Activated CD4-positive, alpha-beta T cell treated with anti-CD3 and anti-CD28 coated beads for 4 hours (primary cell): ENCODE data around the gene RAPH1.

ENCODE experiments used
- DNase-seq, 2 donors: peaks; one replicate each; pipeline ENCODE4 v3.0.0-alpha.2; 2020

Gene RAPH1

DNA sequence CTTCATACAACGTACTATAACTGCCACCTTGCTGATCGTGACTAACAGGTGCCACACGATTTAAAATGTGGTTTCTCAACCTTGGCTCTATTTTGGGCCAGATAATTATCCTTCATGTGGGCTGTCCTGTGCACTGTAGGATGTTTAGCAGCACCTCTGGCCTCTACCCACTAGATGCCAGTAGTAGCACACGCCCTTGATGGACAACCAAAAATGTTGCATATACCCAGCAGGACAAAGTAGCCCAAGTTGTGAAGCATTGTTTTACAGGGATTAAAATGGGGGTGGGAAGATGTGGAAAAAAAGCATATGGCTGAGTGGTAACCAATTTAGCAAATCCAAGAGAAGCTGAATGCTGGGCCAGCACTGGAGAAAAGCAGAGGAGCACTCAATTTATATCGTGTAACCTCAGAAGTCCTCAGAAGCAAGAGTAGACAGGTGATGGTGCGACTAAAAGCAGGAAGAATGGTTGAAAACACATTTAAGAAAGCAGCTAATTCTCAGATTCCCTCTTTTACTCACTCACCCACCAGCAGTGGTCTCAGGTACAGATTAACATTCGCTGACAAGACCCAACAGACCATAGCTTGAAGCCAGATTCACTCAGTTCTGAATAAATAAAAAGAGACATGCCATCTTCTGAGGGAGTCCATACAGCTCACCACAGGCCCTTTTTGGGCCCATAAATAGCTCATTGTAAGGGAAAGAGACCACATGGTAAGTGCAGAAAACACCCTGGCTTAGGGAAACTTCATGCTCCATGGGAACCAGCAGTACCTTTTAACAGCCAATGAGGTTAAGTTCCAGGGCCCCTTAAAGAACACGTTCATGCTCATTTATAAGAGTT lies 50.6 kb downstream of the RAPH1 start:
- peak; percentile 44 to 55 for DNase-seq

DNA sequence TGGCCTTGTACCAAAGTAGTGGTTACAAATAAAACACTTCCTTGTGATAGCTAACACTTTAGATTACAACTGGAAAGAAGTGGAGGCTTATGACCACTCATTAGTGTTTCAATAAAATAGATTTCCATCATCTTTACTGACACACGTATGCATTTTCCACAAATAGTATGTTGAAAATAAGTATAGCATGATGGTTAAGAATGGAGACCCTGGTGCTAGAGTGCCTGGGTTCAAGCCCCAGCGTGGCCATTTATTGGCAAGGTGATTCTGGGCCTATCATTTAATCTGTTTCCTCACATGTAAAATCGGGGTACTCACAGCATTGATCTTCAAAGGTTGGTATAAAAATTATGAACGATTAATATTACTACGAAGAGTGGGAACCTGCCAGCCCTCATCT lies 54.5 kb downstream of the RAPH1 start:
- no peak for DNase-seq

DNA sequence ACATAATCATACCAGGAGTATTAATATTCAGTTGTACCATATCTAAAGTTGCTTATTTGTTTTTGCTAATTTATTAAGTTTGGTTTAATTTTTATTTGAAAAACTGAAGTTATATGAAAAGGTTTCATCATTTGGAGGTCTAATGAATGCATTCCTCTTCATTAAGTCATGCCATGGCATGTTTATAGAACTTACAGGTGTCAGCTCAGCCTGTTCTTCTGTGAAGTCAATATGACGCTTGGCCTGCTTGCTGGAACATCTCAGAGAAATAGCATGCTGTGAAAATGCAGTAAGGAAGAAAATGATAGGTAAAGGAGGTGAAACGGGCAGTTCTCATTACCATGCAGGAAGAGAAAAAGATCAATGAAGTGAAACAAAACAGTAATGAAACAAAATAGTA lies 58.2 kb downstream of the RAPH1 start:
- DNase-seq = no peak

DNA sequence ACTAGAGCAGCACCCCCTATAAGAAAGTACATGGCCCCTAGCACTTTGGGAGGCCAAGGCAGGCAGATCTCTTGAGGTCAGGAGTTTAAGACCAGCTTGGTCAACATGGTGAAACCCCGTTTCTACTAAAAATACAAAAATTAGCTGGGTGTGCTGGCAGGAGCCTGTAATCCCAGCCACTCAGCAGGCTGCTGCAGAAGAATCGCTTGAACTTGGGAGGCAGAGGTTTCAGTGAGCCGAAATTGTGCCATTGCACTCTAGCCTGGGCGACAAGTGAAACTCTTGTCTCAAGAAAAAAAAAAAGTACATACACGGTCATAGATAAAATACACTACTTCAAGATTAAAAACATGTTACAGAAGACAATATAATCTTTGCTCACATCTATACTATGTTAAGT lies 63.8 kb downstream of the RAPH1 start:
- no peak for DNase-seq

DNA sequence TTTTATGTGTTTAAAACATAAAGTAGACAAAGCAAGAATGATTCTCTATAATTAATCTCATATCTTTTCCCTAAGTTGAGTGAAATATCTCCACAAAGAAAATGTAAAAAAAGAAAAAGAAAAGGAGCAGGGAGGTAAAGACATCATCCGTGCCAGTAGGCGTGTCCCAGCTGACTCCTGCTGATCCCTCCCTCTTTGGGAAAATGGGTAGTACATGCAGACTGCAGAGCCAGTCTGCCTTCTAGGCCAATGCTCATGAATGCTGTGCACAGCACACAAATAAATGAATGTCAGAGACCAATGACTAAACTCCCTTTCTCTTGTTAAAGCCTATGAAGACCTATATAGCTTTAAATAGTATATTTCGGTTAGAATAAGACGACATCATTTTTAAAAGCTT lies 64.7 kb downstream of the RAPH1 start:
- no peak for DNase-seq

DNA sequence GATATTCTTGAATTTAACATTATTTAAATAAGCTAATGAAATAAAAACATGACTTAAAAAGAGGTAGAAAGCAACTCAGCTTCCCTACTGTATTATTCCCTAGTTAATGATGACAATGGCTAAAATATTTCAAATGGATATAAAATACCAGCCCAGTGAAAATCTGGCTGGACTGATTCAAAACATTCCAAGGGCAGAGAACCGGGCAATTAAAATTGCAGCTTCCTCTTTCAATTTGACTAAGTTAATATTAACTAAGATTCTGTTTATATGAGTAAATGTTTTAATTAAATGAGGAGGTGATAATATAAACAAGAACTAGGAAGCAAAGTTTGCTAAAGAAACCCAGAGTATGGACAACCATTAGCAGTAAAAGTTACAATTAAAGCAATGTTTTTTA lies 65.6 kb downstream of the RAPH1 start:
- DNase-seq = no peak

DNA sequence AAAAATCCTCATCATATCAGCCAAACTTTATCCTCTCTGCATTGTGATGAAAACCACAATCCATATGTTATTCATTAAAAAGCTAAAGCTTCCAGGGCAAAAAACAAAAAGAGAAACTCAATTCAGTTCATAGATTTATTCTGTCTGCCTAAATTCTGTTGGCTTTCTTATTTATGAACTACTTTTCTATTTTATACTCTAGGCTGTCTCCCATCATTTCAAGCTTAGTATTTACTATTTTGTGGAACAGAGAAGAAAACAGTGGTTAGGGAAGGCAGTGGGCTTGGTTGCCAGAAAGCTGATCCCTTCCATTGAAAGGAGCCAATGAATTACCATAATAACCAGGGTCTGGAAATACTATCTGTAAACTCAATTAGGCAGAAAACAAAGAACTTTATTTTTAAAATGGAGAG lies 71.8 kb downstream of the RAPH1 start:
- DNase-seq = no peak

DNA sequence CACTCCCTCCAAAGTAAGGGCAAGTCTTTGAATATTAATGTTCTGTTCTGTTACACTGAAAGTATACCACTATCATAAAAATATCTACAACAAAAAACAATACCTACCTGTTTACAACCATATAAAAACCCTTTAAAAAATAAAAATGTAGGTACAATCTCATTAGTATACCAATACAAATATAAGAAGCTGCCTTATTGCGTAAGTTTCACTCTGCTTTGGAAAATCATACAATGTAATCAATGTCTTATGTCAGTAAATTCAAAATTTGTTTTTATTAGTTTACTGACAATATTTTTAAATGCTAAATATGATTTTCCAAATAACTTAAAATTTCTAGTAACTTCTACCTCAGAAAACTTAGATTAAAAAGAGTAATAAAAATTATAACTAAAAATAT lies 72.8 kb downstream of the RAPH1 start:
- DNase-seq = no peak

DNA sequence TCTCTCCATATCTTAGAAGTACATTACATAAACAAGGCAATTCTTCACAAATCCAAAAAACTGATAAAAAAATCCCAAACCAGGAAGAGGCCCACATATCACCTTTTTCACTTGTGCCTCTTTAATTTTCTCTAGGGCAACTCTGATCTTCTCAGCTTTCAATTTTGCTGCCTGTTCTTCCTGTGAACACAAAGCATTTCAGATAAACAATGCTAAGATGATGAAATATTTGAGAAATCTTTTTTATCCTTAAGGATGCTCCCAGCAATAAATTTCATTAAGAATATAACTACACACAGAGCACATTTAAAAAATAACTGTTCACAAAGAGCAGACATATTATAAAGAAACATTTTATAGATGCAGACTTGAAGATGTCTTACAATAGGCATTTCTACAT lies 73.4 kb downstream of the RAPH1 start:
- DNase-seq = no peak

DNA sequence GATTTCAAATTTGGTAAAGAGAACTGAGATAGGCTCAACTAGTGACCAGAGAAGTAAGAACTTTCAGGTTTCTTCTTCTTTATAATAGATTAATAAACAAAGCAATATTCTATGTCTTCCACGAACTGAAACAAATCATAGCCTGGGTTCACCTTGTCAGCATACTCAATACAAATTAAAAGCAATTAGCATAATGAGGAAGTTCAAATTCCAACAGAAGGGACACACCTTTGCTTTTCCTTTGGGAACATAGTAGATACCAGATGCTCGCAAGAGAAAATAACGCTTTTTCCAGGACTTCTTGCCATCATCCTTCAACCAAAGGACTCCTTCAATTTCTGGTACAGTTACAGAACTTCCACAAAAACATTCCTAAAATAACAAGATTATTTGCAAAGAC lies 79.9 kb downstream of the RAPH1 start:
- DNase-seq = no peak

DNA sequence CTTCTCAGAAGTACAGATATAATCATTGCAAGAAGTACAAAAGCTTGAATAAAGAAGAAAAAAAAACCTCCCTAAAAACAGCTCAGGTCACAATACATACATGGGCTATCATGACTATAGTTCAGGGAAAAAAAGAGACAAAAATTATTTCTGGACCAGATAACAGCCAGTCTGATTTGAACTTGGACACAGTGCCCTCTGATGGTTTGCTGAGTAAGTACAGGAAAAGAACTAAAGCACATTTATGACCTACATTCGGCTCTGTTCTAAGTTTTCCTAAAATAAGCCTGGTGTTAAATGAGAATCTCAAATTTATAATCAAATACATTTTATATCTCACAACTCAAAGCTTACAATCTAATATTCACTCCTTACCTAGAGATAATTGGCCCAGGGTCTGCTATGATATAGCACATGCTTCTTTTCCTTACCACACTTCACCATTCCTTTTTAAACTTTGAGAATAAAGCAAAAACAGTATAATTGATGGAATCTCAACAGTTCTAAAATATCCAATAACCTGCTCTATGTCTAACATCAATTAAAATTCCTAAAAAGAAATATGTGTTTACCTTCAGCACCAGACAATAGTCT lies 81.1 kb downstream of the RAPH1 start:
- DNase-seq = peak; percentile 6 to 15

DNA sequence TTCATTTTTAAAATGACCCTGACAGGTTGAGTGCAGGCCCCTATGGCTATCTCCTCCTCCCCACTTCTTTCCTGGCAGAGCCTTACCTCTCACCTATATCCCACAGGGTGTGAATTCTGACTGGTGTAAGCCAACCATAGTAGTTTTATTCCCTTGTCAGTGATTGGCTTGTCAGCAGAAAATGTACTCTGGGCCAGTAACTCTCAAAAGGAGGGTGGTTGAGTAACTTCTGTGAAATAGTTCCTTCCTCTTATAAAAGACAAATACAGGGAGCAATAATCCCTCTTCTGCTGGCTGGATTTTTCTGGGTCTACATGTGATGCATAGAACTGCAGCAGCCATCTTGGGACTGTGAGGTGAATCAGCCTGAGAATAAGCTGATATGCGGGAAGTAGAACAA lies 83.4 kb downstream of the RAPH1 start:
- no peak for DNase-seq

DNA sequence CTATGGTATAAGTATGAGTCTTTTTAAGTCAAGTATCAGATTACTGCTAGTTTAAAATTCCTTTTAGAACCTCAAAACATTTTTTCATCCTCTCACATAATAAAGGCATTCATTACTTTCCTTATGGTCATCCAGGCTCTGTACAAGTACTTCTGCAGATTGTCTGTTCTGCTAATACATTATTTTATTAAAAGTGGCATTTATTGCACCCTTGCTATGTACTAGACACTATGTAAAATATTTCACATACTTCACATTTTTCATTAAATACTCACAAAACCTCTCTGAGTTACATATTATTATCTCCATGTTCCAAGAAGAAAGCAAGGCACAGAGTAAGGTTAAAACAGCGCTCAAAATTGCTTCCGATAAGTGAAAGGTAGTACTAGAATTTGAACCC lies 84.1 kb downstream of the RAPH1 start:
- DNase-seq = no peak

DNA sequence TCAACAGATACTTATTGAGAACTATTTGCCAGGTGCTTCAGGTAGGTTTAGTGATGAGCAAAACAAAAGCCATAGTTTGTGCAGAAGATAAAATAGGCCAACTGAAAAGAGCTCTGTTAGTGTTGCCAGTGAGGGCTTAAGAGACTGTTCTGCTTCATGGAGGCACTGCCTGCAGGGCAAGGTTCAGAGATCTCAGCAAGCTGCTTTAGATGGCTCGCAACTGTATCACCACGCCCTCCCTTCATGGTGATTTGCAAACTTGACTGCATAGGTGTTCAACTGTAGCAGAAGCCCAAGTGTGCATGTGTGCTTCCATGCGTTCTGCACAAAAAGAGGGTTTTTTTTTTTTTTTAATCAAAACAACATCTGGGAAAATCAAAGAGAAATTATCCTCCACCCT lies 84.5 kb downstream of the RAPH1 start:
- no peak for DNase-seq

DNA sequence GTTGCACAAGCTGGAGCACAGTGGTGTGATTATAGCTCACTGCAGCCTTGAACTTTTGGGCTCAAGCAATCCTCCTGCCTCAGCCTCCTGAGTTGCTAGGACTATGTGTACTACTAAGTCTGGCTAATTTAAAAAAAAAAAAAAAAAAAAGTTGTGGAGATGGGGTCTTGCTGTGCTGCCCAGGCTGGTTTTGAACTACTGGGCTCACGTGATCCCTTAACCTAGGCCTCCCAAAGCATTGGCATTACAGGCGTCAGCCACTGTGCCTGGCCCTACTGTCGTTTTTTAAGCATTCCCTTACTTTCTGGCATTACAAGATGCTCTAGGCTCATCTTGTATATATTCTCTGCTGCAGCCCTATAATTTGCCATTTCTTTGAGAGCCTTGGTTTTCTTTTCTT lies 88.3 kb downstream of the RAPH1 start:
- DNase-seq = no peak

DNA sequence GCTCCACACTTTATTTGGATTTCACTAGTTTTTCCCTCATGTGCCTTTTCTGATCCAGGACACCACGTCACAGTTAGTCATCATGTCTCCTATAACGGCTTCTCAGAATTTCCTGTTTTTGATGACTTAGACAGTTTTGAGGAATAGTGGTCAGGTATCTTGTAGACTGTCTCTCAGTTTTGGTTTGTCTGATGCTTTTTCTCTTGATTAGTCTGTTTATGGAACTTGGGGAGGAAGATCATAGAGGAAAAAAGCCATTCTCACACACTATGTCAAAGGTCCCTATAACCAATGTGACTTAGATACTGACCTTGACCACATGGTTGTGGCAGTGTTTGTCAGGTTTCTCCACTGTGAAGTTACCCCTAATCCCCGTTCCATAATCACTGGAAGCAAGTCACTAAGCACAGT lies 89.0 kb downstream of the RAPH1 start:
- no peak for DNase-seq

DNA sequence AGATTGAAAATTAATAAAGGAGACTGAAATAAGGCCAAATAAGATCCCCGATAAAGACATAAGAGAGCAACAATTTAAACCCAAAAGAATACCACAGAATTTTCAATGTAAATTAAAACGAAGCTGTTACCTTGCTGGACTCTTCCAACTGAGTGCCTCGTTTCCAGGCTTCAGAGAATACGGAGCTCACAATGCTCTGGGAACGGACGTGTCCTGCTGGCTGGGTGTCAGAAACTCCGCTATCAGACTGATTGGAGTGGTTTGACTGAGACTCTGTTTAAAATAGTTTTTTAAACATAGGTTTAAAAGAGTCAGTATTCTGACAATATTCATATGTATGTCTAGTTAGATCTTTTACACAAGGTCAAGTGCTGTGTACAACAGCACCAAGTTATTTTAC lies 90.4 kb downstream of the RAPH1 start:
- DNase-seq = no peak

DNA sequence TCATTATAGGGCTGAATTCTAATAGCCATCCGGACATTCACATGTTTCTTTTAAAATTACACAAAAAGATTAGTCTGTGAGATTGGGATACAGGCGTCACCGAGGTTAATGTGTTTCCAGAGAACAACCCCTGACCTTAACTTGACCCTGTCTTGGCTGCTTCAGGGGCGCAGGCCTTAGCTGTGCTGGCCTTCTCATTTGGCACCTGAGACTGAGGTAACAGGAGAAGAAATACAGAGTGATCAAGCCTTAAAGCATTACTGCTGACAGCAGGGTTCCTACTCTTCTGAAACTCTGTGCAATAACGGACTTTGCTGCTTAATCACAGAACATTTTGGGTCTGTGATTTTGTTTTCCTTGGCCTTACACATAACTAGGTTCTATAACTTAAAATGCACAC lies 92.6 kb downstream of the RAPH1 start:
- no peak for DNase-seq

DNA sequence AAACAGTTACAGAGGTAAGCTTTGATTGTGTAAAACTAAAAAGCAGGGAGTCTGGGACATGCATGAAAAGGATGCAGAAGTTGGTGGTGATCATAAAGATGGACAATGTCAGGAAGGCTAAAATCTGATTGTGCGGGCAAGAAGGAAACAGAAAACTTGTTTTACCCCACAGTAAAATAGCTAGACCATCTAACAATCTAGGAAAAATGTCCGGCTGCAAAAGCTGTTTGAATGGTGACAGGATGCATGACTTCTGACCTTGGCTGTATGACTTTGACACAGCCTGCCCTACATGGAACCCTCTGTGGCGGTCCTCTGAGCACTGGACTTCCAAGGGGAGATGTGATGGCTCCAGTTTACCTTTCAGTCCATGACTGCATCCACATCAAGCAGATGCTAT lies 93.6 kb downstream of the RAPH1 start:
- DNase-seq = no peak

DNA sequence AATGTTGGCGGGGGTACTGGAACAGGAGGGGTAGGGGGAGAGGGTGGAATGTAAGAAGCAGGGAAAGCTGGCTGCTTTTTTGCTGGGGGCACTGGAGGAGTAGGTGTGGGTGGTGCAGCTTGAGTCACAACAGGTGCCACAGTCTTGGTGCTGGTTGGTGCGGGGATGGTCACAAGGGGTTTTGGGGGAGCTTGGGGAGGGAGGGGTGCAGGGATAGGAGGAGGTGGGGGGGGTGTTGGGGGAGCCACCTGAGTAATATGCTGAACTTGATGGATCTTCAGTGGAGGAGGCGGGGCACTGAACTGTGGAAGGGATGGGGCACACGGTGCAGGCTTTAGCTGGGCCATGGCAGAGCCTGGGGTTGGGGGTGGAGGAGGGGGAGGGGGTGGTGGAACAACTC lies 94.4 kb downstream of the RAPH1 start:
- no peak for DNase-seq

DNA sequence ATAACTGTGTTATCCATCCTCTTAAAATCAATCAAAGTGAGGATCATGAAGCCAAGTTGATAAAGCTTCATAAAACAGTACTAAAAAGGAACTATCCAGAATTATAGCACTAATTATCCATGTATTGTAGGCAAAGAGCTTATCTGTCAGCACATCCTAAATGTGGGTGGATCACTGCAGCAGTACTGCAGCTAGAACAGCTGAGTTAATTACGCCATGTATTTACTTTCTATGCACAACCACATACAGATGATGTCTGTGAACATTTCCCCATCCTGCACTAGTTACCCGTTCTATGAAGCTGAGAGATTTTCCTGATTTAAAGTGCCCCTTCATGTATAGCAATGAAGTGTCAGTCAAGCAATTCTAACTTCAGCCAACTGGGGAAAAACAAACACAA lies 96.6 kb downstream of the RAPH1 start:
- DNase-seq = no peak

DNA sequence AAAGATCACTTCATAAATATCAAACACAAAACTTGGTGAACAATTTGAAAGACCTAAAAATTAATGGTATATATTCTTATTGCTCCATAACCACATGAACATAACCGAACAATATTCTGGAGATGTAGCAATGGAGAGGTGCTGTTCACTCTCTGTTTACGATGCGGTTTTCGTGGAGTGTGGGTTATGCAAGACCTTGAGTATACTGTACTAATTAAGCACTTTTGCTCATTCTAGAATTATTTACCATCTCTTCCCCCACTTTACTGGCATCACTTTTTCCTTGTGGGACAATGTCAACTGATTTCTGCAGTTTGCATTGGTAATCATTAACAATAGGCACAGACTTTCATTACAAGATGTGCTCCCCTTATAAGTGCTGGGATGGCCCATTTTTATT lies 97.6 kb downstream of the RAPH1 start:
- DNase-seq = no peak

DNA sequence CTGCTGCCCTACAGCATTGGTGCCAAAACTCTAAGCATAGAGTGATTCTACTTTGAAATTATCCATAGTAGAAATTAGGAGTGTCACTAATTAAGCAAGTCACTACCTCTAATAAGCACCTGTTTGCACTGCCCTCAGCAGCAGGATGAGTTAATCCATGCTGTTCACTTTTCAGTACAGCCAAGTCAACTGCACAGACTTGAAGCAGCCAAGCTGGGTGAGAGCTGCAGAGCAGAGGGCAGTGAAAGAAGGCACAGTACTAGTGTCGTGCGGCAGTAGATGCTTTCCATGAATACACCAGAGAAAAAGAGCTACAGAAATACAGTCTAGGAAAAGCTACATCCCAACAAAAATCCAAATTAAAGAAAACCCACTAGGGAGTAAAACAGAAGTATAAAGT lies 98.6 kb downstream of the RAPH1 start:
- no peak for DNase-seq

DNA sequence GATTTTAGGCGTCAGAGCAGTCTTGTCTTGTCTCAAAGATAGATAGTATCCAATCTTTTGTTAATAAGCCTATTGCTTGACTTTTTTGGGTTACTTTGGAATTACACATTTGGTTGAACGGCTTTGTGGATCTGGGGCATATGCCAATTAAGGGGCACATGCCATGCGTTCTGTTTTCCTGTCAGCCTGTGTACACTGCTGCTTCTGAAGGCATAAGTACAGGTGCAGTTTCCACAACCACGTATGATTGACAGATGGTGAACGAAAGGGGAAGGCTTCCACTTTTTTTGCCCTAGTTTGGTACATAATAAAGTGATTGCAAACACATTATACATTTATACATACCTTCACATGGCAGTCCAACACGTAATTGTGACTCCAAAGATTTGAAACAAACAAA lies 102.3 kb downstream of the RAPH1 start:
- DNase-seq = no peak
